GM12864 (cell line): ENCODE data around the gene ABCA7.

Experiments used
- DNase-seq: peaks from one replicate; pipeline ENCODE4 v3.0.0-alpha.2; 2011; ENCODE audit warnings: low read depth
- H3K4me3 ChIP-seq: 2 replicates; pipeline ENCODE4 v1.5.1; 2011; ENCODE audit warnings: mild to moderate bottlenecking, low read depth, low read length, control low read depth
- CTCF ChIP-seq: IDR thresholded peaks from 2 replicates; pipeline ENCODE4 v1.5.1; 2011; ENCODE audit warnings: low read depth, mild to moderate bottlenecking, moderate library complexity, low read length, control low read depth, inconsistent platforms; ENCODE audit errors: missing control alignments

The ABCA7 gene

GRCh38 chr19:1055028-1055425, 15.1 kb downstream of the ABCA7 start:
- no peak for DNase-seq
- H3K4me3 ChIP-seq: no peak overlapping the region
- TF ChIP-seq CTCF: no peak

GRCh38 chr19:1055886-1056620, 16.1 kb downstream of the ABCA7 start:
- DNase-seq: no peak
- no peak overlapping the region for H3K4me3 ChIP-seq
- TF ChIP-seq CTCF: no peak

GRCh38 chr19:1057176-1057855, 17.4 kb downstream of the ABCA7 start:
- DNase-seq: no peak
- H3K4me3 ChIP-seq: no peak overlapping the region
- peak; percentile 53 for TF ChIP-seq CTCF

GRCh38 chr19:1058112-1058511, 18.2 kb downstream of the ABCA7 start:
- no peak for DNase-seq
- H3K4me3 ChIP-seq: no peak overlapping the region
- no peak for TF ChIP-seq CTCF

GRCh38 chr19:1060689-1061088, 20.8 kb downstream of the ABCA7 start:
- H3K4me3 ChIP-seq: no peak overlapping the region
- TF ChIP-seq CTCF: no peak
- no peak for DNase-seq

- DNase-seq: no peak
- TF ChIP-seq CTCF: no peak
- no peak overlapping the region for H3K4me3 ChIP-seq
Measured at GRCh38 chr19:1061987-1062386, 22.1 kb downstream of the ABCA7 start.
